Ascending aorta (tissue), 2 donors: ENCODE measurements around the gene CMIP. TPM values are rescaled to one million over a fixed set of nuclear protein-coding genes. Genes with fewer than 3 reads are reported as not detected.

Experiments used
- DNase-seq, 2 donors: peaks; one replicate each; pipeline ENCODE4 v3.0.0-alpha.2; 2019; ENCODE audit warnings: low spot score in 2 of 2
- H3K27ac ChIP-seq, 2 donors: fragments of 200-600 bp; sonication (generic); one replicate each; pipeline ENCODE4 v1.5.1; 2016 to 2017; ENCODE audit warnings: mild to moderate bottlenecking in 1 of 2
- H3K27me3 ChIP-seq: fragments of 200-600 bp; sonication (generic); one replicate; pipeline ENCODE4 v1.5.1; 2017
- H3K36me3 ChIP-seq, 2 donors: fragments of 200-600 bp; sonication (generic); one replicate each; pipeline ENCODE4 v1.5.1; 2016
- H3K4me1 ChIP-seq, 2 donors: fragments of 200-600 bp; sonication (generic); one replicate each; pipeline ENCODE4 v1.5.1; 2016 to 2017; ENCODE audit warnings: mild to moderate bottlenecking in 1 of 2
- H3K4me3 ChIP-seq, 2 donors: fragments of 200-600 bp; sonication (generic); one replicate each; pipeline ENCODE4 v1.5.1; 2016 to 2017; ENCODE audit warnings: mild to moderate bottlenecking in 1 of 2
- H3K9me3 ChIP-seq, 2 donors: fragments of 200-600 bp; sonication (generic); one replicate each; pipeline ENCODE4 v1.5.1; 2016
- intact Hi-C: fragments of 100-400 bp; cut with DNase I; formaldehyde crosslinking; loops from one replicate; pipeline ENCODE4 v1.15.1; 2023
- total RNA-seq: library from RNA; depleted of rRNA; stranded (reverse); fragments of >200 nt; gene quantifications from one replicate; pipeline ENCODE4 v1.1.0, GENCODE V29; 2016
- TF ChIP-seq, protein P1 (sequence below), 3 experiments: fragments of 200-600 bp in 2 of 3; fragments of 450-650 bp in 1 of 3; sonication (generic) in 2 of 3; IDR thresholded peaks; one replicate each; pipeline ENCODE4 v1.5.1; 2016 to 2019; ENCODE audit warnings: antibody characterized with exemption in 3 of 3, mild to moderate bottlenecking in 1 of 3, moderate library complexity in 1 of 3

The CMIP gene
- total RNA-seq, 1 donor from 2014 or later = 110 TPM

DNA sequence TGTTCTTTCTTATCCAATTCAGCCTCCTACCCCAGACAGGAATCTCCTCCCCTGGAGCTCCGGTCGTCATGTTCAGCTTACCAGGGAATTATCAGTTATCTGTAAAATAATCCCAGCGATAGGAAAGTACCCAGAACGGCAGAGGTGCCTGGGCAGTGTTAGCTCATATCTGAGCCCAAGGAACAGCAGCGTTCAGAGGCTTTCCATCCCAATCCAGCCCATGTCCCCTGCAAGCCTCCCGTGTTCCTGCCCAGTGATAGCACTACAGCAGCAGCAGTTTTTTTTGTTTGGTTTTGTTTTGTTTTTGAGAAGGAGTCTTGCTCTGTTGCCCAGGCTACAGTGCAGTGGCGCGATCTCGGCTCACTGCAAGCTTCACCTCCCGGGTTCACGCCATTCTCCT, 158.2 kb downstream of the CMIP start:
- Histone ChIP-seq H3K9me3 (no peaks in the 10 kb centered on the region), H3K4me3 (no peak overlapping the region), H3K36me3 (no peaks in the 10 kb centered on the region), H3K27ac (no peak overlapping the region), H3K4me1 (peaks cover 7 to 17% of the 10 kb centered on the region in 2 donors), H3K27me3 (no peaks in the 10 kb centered on the region)
- no peak for DNase-seq
- TF ChIP-seq, protein P1, sequence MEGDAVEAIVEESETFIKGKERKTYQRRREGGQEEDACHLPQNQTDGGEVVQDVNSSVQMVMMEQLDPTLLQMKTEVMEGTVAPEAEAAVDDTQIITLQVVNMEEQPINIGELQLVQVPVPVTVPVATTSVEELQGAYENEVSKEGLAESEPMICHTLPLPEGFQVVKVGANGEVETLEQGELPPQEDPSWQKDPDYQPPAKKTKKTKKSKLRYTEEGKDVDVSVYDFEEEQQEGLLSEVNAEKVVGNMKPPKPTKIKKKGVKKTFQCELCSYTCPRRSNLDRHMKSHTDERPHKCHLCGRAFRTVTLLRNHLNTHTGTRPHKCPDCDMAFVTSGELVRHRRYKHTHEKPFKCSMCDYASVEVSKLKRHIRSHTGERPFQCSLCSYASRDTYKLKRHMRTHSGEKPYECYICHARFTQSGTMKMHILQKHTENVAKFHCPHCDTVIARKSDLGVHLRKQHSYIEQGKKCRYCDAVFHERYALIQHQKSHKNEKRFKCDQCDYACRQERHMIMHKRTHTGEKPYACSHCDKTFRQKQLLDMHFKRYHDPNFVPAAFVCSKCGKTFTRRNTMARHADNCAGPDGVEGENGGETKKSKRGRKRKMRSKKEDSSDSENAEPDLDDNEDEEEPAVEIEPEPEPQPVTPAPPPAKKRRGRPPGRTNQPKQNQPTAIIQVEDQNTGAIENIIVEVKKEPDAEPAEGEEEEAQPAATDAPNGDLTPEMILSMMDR (IDR thresholded peaks at IDR 0.05) = no peak
- intact Hi-C loops = no loop called here

DNA sequence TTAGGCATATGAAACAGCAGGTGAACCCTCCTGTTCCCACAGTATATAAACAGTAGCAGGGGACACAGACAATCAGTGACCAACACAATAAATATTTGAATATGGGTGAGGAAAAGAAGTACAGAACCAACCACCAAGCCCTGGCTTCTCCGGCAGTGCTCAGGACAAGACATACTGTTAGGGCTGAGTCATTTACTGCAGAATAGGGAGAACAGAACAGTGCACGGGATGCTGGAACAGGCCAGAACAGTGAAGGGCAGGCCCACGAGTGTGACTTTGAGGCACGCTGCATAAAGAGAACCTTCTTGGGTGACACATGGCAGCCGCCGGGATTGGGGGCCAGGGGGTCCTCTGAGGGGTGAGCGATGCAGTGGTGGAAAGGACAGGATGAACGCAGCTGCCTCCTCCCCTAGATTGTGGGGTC, 160.4 kb downstream of the CMIP start:
- intact Hi-C loops = no loop called here
- peaks cover 11 to 24% of the 10 kb centered on the region in 2 donors for H3K4me1 ChIP-seq

DNA sequence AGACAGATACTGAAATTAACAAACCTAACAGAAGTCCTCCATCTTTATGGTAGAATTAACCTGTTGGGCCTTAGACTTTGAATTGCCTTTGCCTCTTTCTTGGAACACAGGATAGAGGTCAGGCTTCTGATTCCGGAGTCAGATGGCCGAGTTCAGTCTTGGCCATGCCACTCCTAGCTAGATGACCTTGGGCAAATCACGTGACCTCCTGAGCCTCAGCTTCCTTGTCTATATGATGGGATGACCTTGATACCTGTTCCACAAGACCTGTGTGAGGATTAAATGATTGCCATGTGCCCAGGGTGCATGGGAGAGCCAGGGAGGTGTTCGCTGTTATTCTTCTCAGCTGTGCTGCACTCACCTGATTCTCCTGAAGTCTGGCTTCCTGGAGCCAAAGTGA, 161.4 kb downstream of the CMIP start:
- H3K27ac ChIP-seq = no peak overlapping the region
- peaks cover 11 to 25% of the 10 kb centered on the region in 2 donors for H3K4me1 ChIP-seq
- TF ChIP-seq, protein P1 (IDR thresholded peaks at IDR 0.05) = no peak
- H3K4me3 ChIP-seq = no peak overlapping the region
- no peaks in the 10 kb centered on the region for H3K36me3 ChIP-seq
- intact Hi-C loops = no loop called here
- no peaks in the 10 kb centered on the region for H3K27me3 ChIP-seq
- DNase-seq = no peak
- no peaks in the 10 kb centered on the region for H3K9me3 ChIP-seq

More for the DNA sequence above, 160.4 kb downstream of the CMIP start:
- H3K9me3 ChIP-seq = no peaks in the 10 kb centered on the region
- H3K27me3 ChIP-seq = no peaks in the 10 kb centered on the region
- no peaks in the 10 kb centered on the region for H3K36me3 ChIP-seq
- TF ChIP-seq, protein P1 (IDR thresholded peaks at IDR 0.05) = no peak
- H3K27ac ChIP-seq = no peak overlapping the region
- DNase-seq = no peak
- H3K4me3 ChIP-seq = no peak overlapping the region

DNA sequence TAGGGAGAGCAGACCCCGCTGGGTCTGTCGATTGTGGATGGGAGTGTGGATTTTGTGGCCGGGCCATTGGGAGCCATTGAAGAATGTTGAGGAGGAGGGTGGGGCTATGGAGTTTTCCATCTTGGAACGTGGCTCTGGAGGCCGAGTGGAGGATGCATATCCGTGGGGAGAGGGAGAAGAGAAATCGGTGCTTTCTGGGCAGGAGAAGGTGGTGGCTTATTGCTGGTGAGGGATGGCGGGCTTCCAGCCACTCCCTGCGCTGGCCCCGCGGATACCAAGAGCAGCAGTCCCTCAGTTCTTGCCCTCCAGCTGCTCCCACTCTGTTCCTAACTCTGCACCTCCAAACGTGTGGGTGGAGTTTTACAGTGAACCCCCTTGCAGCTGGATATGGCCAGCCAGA, 162.4 kb downstream of the CMIP start:
- TF ChIP-seq, protein P1 (IDR thresholded peaks at IDR 0.05) = no peak
- no peak overlapping the region for H3K27ac ChIP-seq
- intact Hi-C loops = no loop called here
- DNase-seq = no peak
- H3K4me1 ChIP-seq = peaks cover 5 to 19% of the 10 kb centered on the region in 2 donors
- H3K27me3 ChIP-seq = no peaks in the 10 kb centered on the region
- H3K9me3 ChIP-seq = no peaks in the 10 kb centered on the region
- H3K36me3 ChIP-seq = no peaks in the 10 kb centered on the region
- no peak overlapping the region for H3K4me3 ChIP-seq

DNA sequence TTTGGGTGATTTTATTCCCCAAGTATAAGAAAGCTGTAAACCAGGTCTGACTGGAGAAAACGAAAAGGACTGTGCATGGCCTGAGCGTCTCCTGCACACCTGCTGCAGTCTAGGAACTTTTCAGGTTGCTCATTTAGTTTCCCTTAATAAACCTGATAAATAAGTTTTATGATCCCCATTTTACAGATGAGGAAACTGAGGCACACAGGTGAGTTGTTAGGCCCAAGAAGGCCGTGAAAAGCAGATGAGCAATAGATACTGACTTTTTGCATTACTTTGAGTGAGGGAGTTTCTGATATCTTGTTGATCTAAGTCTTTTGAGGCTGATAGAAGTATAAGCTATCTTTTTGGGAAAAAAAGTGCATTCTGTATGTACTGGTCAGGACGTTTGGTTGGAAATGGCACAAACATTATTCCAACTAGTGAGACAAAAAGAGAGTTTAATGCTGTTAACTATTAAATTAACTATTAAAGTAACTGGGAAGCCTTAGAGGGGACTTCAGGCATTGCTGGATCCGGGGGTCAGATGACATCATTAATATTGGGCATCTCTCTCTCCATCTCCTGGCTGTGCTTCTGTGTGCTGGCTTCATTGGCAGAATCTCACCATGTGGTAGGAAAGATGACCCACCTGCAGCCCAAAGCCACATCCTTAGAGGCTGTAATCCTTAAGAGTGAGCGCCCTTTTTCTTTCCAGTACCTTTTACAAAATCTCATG, 163.4 kb downstream of the CMIP start:
- intact Hi-C loops = no loop called here
- H3K27ac ChIP-seq = no peak overlapping the region
- no peak overlapping the region for H3K4me3 ChIP-seq
- H3K27me3 ChIP-seq = no peaks in the 10 kb centered on the region
- H3K36me3 ChIP-seq = no peaks in the 10 kb centered on the region
- no peaks in the 10 kb centered on the region for H3K9me3 ChIP-seq
- H3K4me1 ChIP-seq = peaks cover 5 to 25% of the 10 kb centered on the region in 2 donors
- TF ChIP-seq, protein P1 (IDR thresholded peaks at IDR 0.05) = no peak
- no peak for DNase-seq
